Upper lobe of left lung (tissue), 6 donors: ENCODE results near the gene PHF2. TPM values are rescaled to one million over a fixed set of nuclear protein-coding genes. Genes with fewer than 3 reads are reported as not detected.

Experiments
- ATAC-seq, 2 donors: fragments of 200-7000 bp; cut with Tn5 transposase; one replicate each; pipeline ENCODE4 v1.9.1; 2022; ENCODE audit warnings: mild to moderate bottlenecking in 2 of 2, moderate library complexity in 2 of 2; ENCODE audit not compliant: low FRiP score in 2 of 2
- DNase-seq, 2 donors: peaks; one replicate each; pipeline ENCODE4 v3.0.0-alpha.2; 2019 to 2020
- H3K27ac ChIP-seq, 4 donors: fragments of 200-600 bp; sonication (generic); one replicate each; pipeline ENCODE4 v1.5.1; 2016 to 2019
- H3K27me3 ChIP-seq, 4 donors: fragments of 200-600 bp; sonication (generic); one replicate each; pipeline ENCODE4 v1.5.1; 2017 to 2019
- H3K36me3 ChIP-seq, 4 donors: fragments of 200-600 bp; sonication (generic); one replicate each; pipeline ENCODE4 v1.5.1; 2016 to 2019
- H3K4me1 ChIP-seq, 4 donors: fragments of 200-600 bp; sonication (generic); one replicate each; pipeline ENCODE4 v1.5.1; 2018 to 2019
- H3K4me3 ChIP-seq, 4 donors: fragments of 200-600 bp; sonication (generic); one replicate each; pipeline ENCODE4 v1.5.1; 2017 to 2019; ENCODE audit warnings: mild to moderate bottlenecking in 2 of 4, moderate library complexity in 1 of 4
- H3K9me3 ChIP-seq, 4 donors: fragments of 200-600 bp; sonication (generic); one replicate each; pipeline ENCODE4 v1.5.1; 2018 to 2019
- EP300 ChIP-seq, 4 donors: sonication (generic); formaldehyde crosslinking; IDR thresholded peaks; one replicate each; pipeline ENCODE4 v1.5.1; 2017; ENCODE audit warnings: antibody characterized with exemption in 4 of 4, control low read depth in 2 of 4
- POLR2A ChIP-seq, 4 donors: fragments of 450-650 bp; IDR thresholded peaks; one replicate each; pipeline ENCODE4 v1.5.1; 2016 to 2017; ENCODE audit warnings: antibody characterized with exemption in 4 of 4, mild to moderate bottlenecking in 2 of 4
- POLR2AphosphoS5 ChIP-seq, 2 donors: sonication (generic); formaldehyde crosslinking; IDR thresholded peaks; one replicate each; pipeline ENCODE4 v1.5.1; 2017; ENCODE audit warnings: antibody characterized with exemption in 2 of 2
- WGBS, 2 donors: methylation state at CpG; one replicate each; pipeline ENCODE4 v1.1.5; 2017 to 2018; 5-methylcytosine and 5-hydroxymethylcytosine counted together
- total RNA-seq, 6 donors: library from RNA; depleted of rRNA in 4 of 6; stranded (reverse); fragments of >200 nt in 4 of 6; gene quantifications; one replicate each; pipeline versions ENCODE4 v1.1.0 to v1.2.1, GENCODE V29; 2016 to 2021
- TF ChIP-seq, protein P1 (sequence below), 6 experiments: fragments of 450-650 bp in 4 of 6; fragments of 200-600 bp in 2 of 6; sonication (generic) in 2 of 6; IDR thresholded peaks; one replicate each; pipeline ENCODE4 v1.5.1; 2016 to 2019; ENCODE audit warnings: antibody characterized with exemption in 6 of 6
- donor health status: DM: no; HTN: no; CAD: no; lungs with moderate emphysema.
- donor health status: DM: no; HTN: yes; CAD: no; lungs with severe emphysema.

Gene PHF2
- total RNA-seq, 6 donors from 2014 or later, result 33.6 to 41.7 (median 37.9) TPM

DNA sequence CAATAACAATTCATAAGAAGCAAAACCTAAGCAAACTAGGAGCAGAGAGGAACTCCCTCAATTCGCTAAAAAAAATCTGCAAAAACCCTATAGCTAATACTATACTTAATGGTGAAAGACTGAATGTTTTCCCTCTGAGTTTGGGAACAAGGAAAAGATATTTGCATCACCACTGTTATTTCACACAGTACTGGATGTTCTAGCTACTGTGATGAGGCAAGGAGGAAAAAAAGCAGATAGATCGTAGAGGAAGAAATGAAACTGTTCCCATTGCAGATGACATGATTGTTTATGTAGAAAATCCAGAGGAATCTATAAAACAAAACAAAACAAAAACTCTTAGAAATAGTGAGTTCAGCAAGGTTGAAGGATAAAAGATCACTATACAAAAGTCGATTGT is 116.7 kb downstream of the PHF2 start:
- no peak overlapping the region for H3K4me3 ChIP-seq
- no peaks in the 10 kb centered on the region for H3K27me3 ChIP-seq
- WGBS, 2 donors, result 78 to 91% methylated on average over 3 of the region's 3 CpGs
- H3K4me1 ChIP-seq, result no peaks in the 10 kb centered on the region
- H3K9me3 ChIP-seq, result peaks cover 13 to 20% (median 13%) of the 10 kb centered on the region in 4 donors
- ATAC-seq (no peak), DNase-seq (no peak)
- H3K27ac ChIP-seq, result no peak overlapping the region
- TF ChIP-seq POLR2AphosphoS5 (IDR thresholded peaks at IDR 0.05) (no peak), POLR2A (IDR thresholded peaks at IDR 0.05) (no peak), EP300 (IDR thresholded peaks at IDR 0.05) (no peak)
- TF ChIP-seq, protein P1, sequence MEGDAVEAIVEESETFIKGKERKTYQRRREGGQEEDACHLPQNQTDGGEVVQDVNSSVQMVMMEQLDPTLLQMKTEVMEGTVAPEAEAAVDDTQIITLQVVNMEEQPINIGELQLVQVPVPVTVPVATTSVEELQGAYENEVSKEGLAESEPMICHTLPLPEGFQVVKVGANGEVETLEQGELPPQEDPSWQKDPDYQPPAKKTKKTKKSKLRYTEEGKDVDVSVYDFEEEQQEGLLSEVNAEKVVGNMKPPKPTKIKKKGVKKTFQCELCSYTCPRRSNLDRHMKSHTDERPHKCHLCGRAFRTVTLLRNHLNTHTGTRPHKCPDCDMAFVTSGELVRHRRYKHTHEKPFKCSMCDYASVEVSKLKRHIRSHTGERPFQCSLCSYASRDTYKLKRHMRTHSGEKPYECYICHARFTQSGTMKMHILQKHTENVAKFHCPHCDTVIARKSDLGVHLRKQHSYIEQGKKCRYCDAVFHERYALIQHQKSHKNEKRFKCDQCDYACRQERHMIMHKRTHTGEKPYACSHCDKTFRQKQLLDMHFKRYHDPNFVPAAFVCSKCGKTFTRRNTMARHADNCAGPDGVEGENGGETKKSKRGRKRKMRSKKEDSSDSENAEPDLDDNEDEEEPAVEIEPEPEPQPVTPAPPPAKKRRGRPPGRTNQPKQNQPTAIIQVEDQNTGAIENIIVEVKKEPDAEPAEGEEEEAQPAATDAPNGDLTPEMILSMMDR (IDR thresholded peaks at IDR 0.05), result no peak
- H3K36me3 ChIP-seq, result no peaks in the 10 kb centered on the region

DNA sequence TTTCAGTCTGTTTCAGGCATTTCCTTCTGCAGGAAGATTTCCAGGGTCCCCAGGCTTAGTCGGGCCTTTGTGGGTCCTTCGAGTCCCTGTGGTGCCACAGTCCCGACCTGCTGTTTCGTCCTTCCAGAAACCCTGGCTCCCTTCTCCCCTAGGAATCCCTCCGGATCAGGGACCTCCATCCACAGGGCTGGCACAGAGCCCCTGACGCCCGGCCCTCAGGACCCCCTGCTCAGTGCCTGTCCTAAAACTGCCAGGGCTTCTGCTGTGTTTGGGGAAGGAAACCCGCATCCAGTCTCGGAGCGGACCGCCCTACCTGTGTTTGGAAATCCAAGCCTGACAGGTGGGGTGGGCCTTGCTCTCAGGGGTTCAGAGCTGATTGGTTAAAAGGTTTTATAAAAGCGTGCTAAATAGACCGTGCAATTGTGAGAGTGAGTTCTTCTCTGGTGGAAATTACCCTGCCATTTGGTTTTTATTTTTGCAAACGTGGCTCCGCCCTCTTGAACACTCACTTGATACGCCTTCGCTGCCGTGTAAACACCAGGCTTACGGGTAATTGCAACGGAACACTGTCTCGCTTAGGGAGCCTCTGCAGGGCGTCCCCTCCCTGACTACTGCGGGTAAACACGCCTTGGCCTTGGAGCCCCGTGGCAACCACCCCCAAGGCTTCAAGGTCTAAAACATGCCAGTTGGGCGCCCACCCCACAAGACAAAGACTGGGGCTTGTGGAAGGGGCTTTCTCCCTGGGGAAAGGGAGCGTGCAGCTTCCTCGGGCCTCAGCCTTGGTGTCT is 121.2 kb downstream of the PHF2 start:
- Histone ChIP-seq H3K27ac (no peak overlapping the region), H3K27me3 (no peaks in the 10 kb centered on the region), H3K4me3 (no peak overlapping the region), H3K4me1 (no peaks in the 10 kb centered on the region), H3K36me3 (no peaks in the 10 kb centered on the region), H3K9me3 (peaks cover 0 to 11% (median 0%) of the 10 kb centered on the region in 4 donors)
- WGBS, 2 donors, result 88 to 91% methylated on average over 28 of the region's 28 CpGs
- ATAC-seq, result no peak
- TF ChIP-seq POLR2AphosphoS5 (IDR thresholded peaks at IDR 0.05) (no peak), EP300 (IDR thresholded peaks at IDR 0.05) (no peak), POLR2A (IDR thresholded peaks at IDR 0.05) (no peak)
- TF ChIP-seq, protein P1 (IDR thresholded peaks at IDR 0.05), result no peak
- DNase-seq, result no peak

DNA sequence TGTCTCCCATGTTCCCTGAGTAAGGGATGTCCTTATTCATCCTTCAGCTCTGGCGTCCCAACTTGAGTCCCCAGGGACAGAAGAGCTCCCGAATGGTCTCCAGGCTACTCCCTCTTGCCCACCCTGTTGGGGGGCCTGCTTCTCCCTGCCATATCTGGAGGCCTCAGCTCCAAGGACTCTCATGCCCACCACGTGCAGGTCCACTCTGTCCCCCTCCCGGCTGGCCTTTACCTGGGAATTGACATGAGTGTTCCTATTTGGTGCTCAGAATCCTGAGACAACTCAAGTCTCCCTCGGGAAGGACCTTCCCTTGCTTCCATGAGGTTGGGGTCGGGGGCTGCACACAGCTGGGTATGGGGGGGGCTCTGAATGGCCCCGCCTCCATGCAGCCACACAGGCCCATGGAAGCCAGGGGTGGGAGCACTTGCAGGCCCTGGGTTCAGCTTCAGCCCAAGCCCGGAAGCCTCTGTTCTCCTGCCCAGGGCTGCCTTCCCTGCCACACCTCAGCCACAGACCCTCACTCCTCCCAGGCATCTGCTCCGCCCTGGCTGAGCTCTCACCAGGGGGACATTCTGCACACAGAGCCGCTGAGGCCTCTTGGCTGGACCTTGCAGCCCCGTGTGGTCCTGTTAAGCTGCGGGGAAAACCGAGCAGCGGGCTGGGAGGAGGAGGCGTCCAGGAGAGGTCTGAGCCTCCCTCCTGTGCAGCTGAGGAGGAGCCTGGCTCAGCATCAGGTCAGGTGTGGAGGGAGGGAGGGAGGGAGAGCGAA is 121.9 kb downstream of the PHF2 start:
- 71 to 74% methylated on average over 13 to 16 of the region's 16 CpGs for WGBS, 2 donors
- TF ChIP-seq, protein P1 (IDR thresholded peaks at IDR 0.05), result no peak
- Histone ChIP-seq H3K4me1 (no peaks in the 10 kb centered on the region), H3K36me3 (no peaks in the 10 kb centered on the region), H3K4me3 (no peak overlapping the region), H3K9me3 (peaks cover 0 to 11% (median 0%) of the 10 kb centered on the region in 4 donors), H3K27ac (no peak overlapping the region), H3K27me3 (no peaks in the 10 kb centered on the region)
- DNase-seq (peak in 1 of 2 donors; percentile 37), ATAC-seq (no peak)

DNA sequence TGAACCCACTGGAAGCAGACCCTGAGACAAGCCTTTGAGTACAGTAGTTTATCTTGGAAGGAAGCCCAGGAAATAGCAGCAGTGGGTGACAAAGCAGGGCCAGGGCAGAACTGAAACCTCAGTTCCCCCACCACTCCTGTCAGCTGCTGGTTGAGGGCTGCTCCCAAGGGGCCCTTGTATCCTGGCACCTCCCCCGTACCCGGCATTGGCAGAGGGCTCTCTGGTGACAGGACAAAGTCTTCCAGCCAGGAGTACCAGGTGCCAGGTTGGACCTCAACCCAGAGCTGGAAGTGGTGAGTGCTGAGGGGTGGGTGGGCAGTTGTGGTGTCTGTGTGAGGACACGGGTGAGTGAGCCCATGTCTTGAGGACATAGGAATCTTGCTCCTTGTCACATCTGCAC is 123.3 kb downstream of the PHF2 start:
- WGBS, 2 donors, result 78 to 100% methylated on average over 1 to 3 of the region's 3 CpGs
- no peak for ATAC-seq
- no peak overlapping the region for H3K4me3 ChIP-seq
- peaks cover 0 to 13% (median 7%) of the 10 kb centered on the region in 4 donors for H3K9me3 ChIP-seq
- DNase-seq, result no peak
- H3K36me3 ChIP-seq, result no peaks in the 10 kb centered on the region
- H3K27ac ChIP-seq, result no peak overlapping the region
- TF ChIP-seq, protein P1 (IDR thresholded peaks at IDR 0.05), result no peak
- TF ChIP-seq EP300 (IDR thresholded peaks at IDR 0.05), result no peak
- no peak for TF ChIP-seq POLR2A (IDR thresholded peaks at IDR 0.05)
- no peak for TF ChIP-seq POLR2AphosphoS5 (IDR thresholded peaks at IDR 0.05)
- H3K4me1 ChIP-seq, result no peaks in the 10 kb centered on the region
- no peaks in the 10 kb centered on the region for H3K27me3 ChIP-seq
